HCT116 (cell line): ENCODE results near the gene PAK1. TPM values are rescaled to one million over a fixed set of nuclear protein-coding genes. Genes with fewer than 3 reads are reported as not detected.

Experiments
- ATAC-seq: fragments of 200-7000 bp; cut with Tn5 transposase; 2 replicates; pipeline ENCODE4 v1.9.1; 2020; ENCODE audit warnings: mild to moderate bottlenecking, moderate library complexity
- BruUV-seq: library from RNA; stranded (reverse); fragments of 400-500 nt; replicated peaks from 2 replicates; lab custom pipeline; 2021; lab: Mats Ljungman, UMichigan
- CTCF ChIA-PET: fragments of 300-600 bp; sonication (Branson Sonifier 250); formaldehyde crosslinking; loops from one replicate; lab custom pipeline; 2021; ENCODE audit warnings: antibody characterized with exemption; lab: Charles Lee
- POLR2A ChIA-PET: fragments of 300-600, 350-600 bp; sonication (Branson Sonifier 250); formaldehyde crosslinking; loops from one replicate; lab custom pipeline; 2021; ENCODE audit warnings: antibody characterized with exemption; lab: Charles Lee
- RAD21 ChIA-PET, 2 experiments: fragments of 300-600 bp; sonication (Branson Sonifier 250); formaldehyde crosslinking; loops; one replicate each; lab custom pipeline; 2023; ENCODE audit warnings: low total read pairs in 2 of 2; ENCODE audit not compliant: uncharacterized antibody in 2 of 2, unreplicated experiment in 2 of 2, low non-redundant PET in 1 of 2; lab: Charles Lee
- DNase-seq: peaks from one replicate; pipeline ENCODE4 v3.0.0-alpha.2; 2010; ENCODE audit warnings: low read depth, low spot score
- H2AFZ ChIP-seq: fragments of 200-600 bp; shearing (Covaris generic), sonication (generic); 2 replicates; pipeline ENCODE4 v1.6.1; 2017; ENCODE audit warnings: low read depth, mixed run types, mixed read lengths, antibody characterized with exemption, low read length; ENCODE audit not compliant: poor library complexity, severe bottlenecking
- H3K27ac ChIP-seq: 2 replicates; pipeline ENCODE4 v1.5.1; 2012; ENCODE audit warnings: low read depth, low read length
- H3K27me3 ChIP-seq: fragments of 200-600 bp; sonication (generic); 2 replicates; pipeline ENCODE4 v1.6.1; 2016; ENCODE audit warnings: mixed run types, low read length, mixed read lengths; ENCODE audit not compliant: insufficient read depth
- H3K36me3 ChIP-seq, 2 experiments: fragments of 200-500 bp in 1 of 2; fragments of 200-600 bp in 1 of 2; sonication (Bioruptor generic) in 1 of 2; sonication (generic) in 1 of 2; 2 replicates each; pipeline versions ENCODE4 v1.5.1 to v1.6.1; 2014 to 2016; ENCODE audit warnings: low read length in 2 of 2, inconsistent platforms in 1 of 2, mixed read lengths in 1 of 2, mixed run types in 1 of 2; ENCODE audit not compliant: insufficient read depth in 2 of 2, control insufficient read depth in 1 of 2
- H3K4me1 ChIP-seq, 2 experiments: fragments of 200-600 bp in 1 of 2; sonication (generic) in 1 of 2; 2 replicates each; pipeline versions ENCODE4 v1.5.1 to v1.6.1; 2012 to 2017; ENCODE audit warnings: low read length in 2 of 2, inconsistent platforms in 1 of 2, mild to moderate bottlenecking in 1 of 2, mixed read lengths in 1 of 2, mixed run types in 1 of 2, moderate library complexity in 1 of 2; ENCODE audit not compliant: insufficient read depth in 2 of 2, control insufficient read depth in 1 of 2
- H3K4me2 ChIP-seq: fragments of 200-600 bp; sonication (generic); 2 replicates; pipeline ENCODE4 v1.6.1; 2017; ENCODE audit warnings: mixed run types, low read length, mixed read lengths
- H3K4me3 ChIP-seq, 2 experiments: fragments of 200-600 bp in 1 of 2; sonication (generic) in 1 of 2; replicated peaks in 1 of 2; 2 replicates each; pipeline ENCODE4 v1.5.1; 2011 to 2016; ENCODE audit warnings: low read length in 2 of 2, control low read depth in 1 of 2, low read depth in 1 of 2, mild to moderate bottlenecking in 1 of 2, mixed read lengths in 1 of 2, mixed run types in 1 of 2
- H3K79me2 ChIP-seq: fragments of 200-600 bp; sonication (generic); 2 replicates; pipeline ENCODE4 v1.6.1; 2017; ENCODE audit warnings: mild to moderate bottlenecking, mixed run types, low read length, moderate library complexity, mixed read lengths; ENCODE audit not compliant: insufficient read depth
- H3K9ac ChIP-seq: fragments of 200-600 bp; sonication (generic); 2 replicates; pipeline ENCODE4 v1.6.1; 2016; ENCODE audit warnings: low read length, mixed read lengths
- H3K9me2 ChIP-seq: fragments of 200-600 bp; sonication (generic), shearing (Covaris generic); 2 replicates; pipeline ENCODE4 v1.6.1; 2017; ENCODE audit warnings: mixed run types, mild to moderate bottlenecking, moderate library complexity; ENCODE audit not compliant: insufficient read depth
- H3K9me3 ChIP-seq, 2 experiments: fragments of 200-500 bp in 1 of 2; fragments of 200-600 bp in 1 of 2; sonication (Bioruptor generic) in 1 of 2; sonication (generic) in 1 of 2; 2 replicates each; pipeline ENCODE4 v1.6.1; 2014 to 2017; ENCODE audit warnings: low read length in 2 of 2, mixed read lengths in 2 of 2, inconsistent platforms in 1 of 2, low read depth in 1 of 2, mild to moderate bottlenecking in 1 of 2, mixed run types in 1 of 2, moderate library complexity in 1 of 2; ENCODE audit not compliant: control insufficient read depth in 1 of 2, insufficient read depth in 1 of 2
- H4K20me1 ChIP-seq: fragments of 200-600 bp; sonication (generic), shearing (Covaris generic); 2 replicates; pipeline ENCODE4 v1.6.1; 2017; ENCODE audit warnings: mixed run types, mild to moderate bottlenecking, moderate library complexity; ENCODE audit not compliant: insufficient read depth
- ATF3 ChIP-seq: IDR thresholded peaks from 2 replicates; pipeline ENCODE4 v1.6.1; 2012
- CBX3 ChIP-seq: IDR thresholded peaks from 2 replicates; pipeline ENCODE4 v1.6.1; 2012; ENCODE audit warnings: low read depth
- EGR1 ChIP-seq: IDR thresholded peaks from 2 replicates; pipeline ENCODE4 v1.6.1; 2012; ENCODE audit warnings: low read depth
- ELF1 ChIP-seq: IDR thresholded peaks from 2 replicates; pipeline ENCODE4 v1.6.1; 2012; ENCODE audit warnings: low read depth, borderline replicate concordance
- EZH2 ChIP-seq: fragments of 200-600 bp; sonication (generic); IDR thresholded peaks from 2 replicates; pipeline ENCODE4 v1.6.1; 2017; ENCODE audit warnings: antibody characterized with exemption, mixed run types
- FOSL1 ChIP-seq: IDR thresholded peaks from 2 replicates; pipeline ENCODE4 v1.6.1; 2012; ENCODE audit warnings: low read depth
- JUND ChIP-seq: IDR thresholded peaks from 2 replicates; pipeline ENCODE4 v1.6.1; 2012
- MAX ChIP-seq: IDR thresholded peaks from 2 replicates; pipeline ENCODE4 v1.6.1; 2012
- POLR2AphosphoS5 ChIP-seq: IDR thresholded peaks from 2 replicates; pipeline ENCODE4 v1.6.1; 2011; ENCODE audit warnings: mild to moderate bottlenecking, low read depth, low read length, moderate library complexity
- RAD21 ChIP-seq: IDR thresholded peaks from 2 replicates; pipeline ENCODE4 v1.6.1; 2012; ENCODE audit warnings: low read depth, mild to moderate bottlenecking
- REST ChIP-seq: IDR thresholded peaks from 2 replicates; pipeline ENCODE4 v1.6.1; 2012; ENCODE audit warnings: low read depth
- SIN3A ChIP-seq: IDR thresholded peaks from 2 replicates; pipeline ENCODE4 v1.6.1; 2012; ENCODE audit warnings: low read depth
- SRF ChIP-seq: IDR thresholded peaks from 2 replicates; pipeline ENCODE4 v1.6.1; 2012; ENCODE audit warnings: low read depth
- ZBTB33 ChIP-seq: IDR thresholded peaks from 2 replicates; pipeline ENCODE4 v1.6.1; 2011; ENCODE audit warnings: mild to moderate bottlenecking, low read length, moderate library complexity; ENCODE audit not compliant: insufficient replicate concordance; ENCODE audit errors: extremely low read depth
- ZFX ChIP-seq: fragments of 450-650 bp; IDR thresholded peaks from 2 replicates; pipeline ENCODE4 v1.6.1; 2017
- ZNF274 ChIP-seq: fragments of 200-500 bp; sonication (Bioruptor generic); IDR thresholded peaks from 2 replicates; pipeline ENCODE4 v1.6.1; 2014; ENCODE audit warnings: mild to moderate bottlenecking, low read depth, low read length, inconsistent platforms
- intact Hi-C: fragments of 100-400 bp; cut with micrococcal nuclease; formaldehyde crosslinking; loops from 2 replicates; pipeline ENCODE4 v1.10.0; 2022
- total RNA-seq: library from RNA; stranded (reverse); gene quantifications from one replicate; pipeline ENCODE4 v1.2.1, GENCODE V29; 2021; ENCODE audit not compliant: unreplicated experiment

The PAK1 gene
- total RNA-seq, 1 experiment from 2014 or later, result 56.1 TPM

- no peak overlapping the region for H3K27ac ChIP-seq
- H2AFZ ChIP-seq, result no peak overlapping the region
- no TSS peak for BruUV-seq
- no peak for DNase-seq
- no peaks in the 10 kb centered on the region for H4K20me1 ChIP-seq
- intact Hi-C loops, result no loop called here
- H3K79me2 ChIP-seq, result no peaks in the 10 kb centered on the region
- H3K9me2 ChIP-seq, result no peaks in the 10 kb centered on the region
- H3K4me3 ChIP-seq, result no peak overlapping the region
- no peaks in the 10 kb centered on the region for H3K27me3 ChIP-seq
- H3K4me1 ChIP-seq, result peaks cover 0 to 7% of the 10 kb centered on the region in 2 experiments; a peak in 1 of 4 replicates
- H3K9ac ChIP-seq, result no peak overlapping the region
- no peaks in the 10 kb centered on the region for H3K9me3 ChIP-seq
- CTCF ChIA-PET, result no interaction called here
- no peak for ATAC-seq
- TF ChIP-seq MAX, result no peak
- no peak for TF ChIP-seq EGR1
- no peak for TF ChIP-seq ZFX
- no peak for TF ChIP-seq POLR2AphosphoS5
- TF ChIP-seq REST, result no peak
- TF ChIP-seq SRF, result no peak
- no peak for TF ChIP-seq RAD21
- TF ChIP-seq ATF3, result no peak
- TF ChIP-seq SIN3A, result no peak
- no peak for TF ChIP-seq ELF1
- TF ChIP-seq ZBTB33, result no peak
- no peak for TF ChIP-seq EZH2
- no peak for TF ChIP-seq CBX3
- TF ChIP-seq ZNF274, result no peak
- TF ChIP-seq FOSL1, result no peak
- no peak for TF ChIP-seq JUND
- TF ChIP-seq, all 23 proteins: peak for 0
- POLR2A ChIA-PET, result no interaction called here
- no peak overlapping the region for H3K4me2 ChIP-seq
- RAD21 ChIA-PET, result no interaction called here
- no peaks in the 10 kb centered on the region for H3K36me3 ChIP-seq
Measured at GRCh38 chr11:77284476-77285468, 189.1 kb downstream of the PAK1 start.
